Parathyroid adenoma (tissue), 2 donors: Measurements from ENCODE around the gene SNX24.
A peak's percentile ranks its signal among the peaks of the same experiment; 100 is the strongest.

Experiments used
- H2AFZ ChIP-seq: fragments of 300-600 bp; sonication (generic); one replicate; pipeline ENCODE4 v1.7.0; 2017; ENCODE audit warnings: antibody characterized with exemption, mild to moderate bottlenecking
- H3K27ac ChIP-seq: fragments of 300-600 bp; sonication (generic); one replicate; pipeline ENCODE4 v1.7.0; 2017
- H3K27me3 ChIP-seq: fragments of 300-600 bp; sonication (generic); one replicate; pipeline ENCODE4 v1.7.0; 2017; ENCODE audit warnings: low read length; ENCODE audit not compliant: control insufficient read depth, insufficient read depth
- H3K36me3 ChIP-seq: fragments of 300-600 bp; sonication (generic); one replicate; pipeline ENCODE4 v1.7.0; 2017; ENCODE audit warnings: low read length; ENCODE audit not compliant: control insufficient read depth, insufficient read depth
- H3K4me1 ChIP-seq: fragments of 300-600 bp; sonication (generic); one replicate; pipeline ENCODE4 v1.7.0; 2017; ENCODE audit warnings: control low read depth
- H3K4me2 ChIP-seq: fragments of 300-600 bp; sonication (generic); one replicate; pipeline ENCODE4 v1.7.0; 2017; ENCODE audit warnings: low read length
- H3K4me3 ChIP-seq: fragments of 300-600 bp; sonication (generic); one replicate; pipeline ENCODE4 v1.7.0; 2017; ENCODE audit warnings: low read depth, low read length
- H3K79me2 ChIP-seq: fragments of 300-600 bp; sonication (generic); one replicate; pipeline ENCODE4 v1.7.0; 2017; ENCODE audit warnings: control low read depth
- H3K9ac ChIP-seq: fragments of 300-600 bp; sonication (generic); one replicate; pipeline ENCODE4 v1.7.0; 2017; ENCODE audit warnings: mild to moderate bottlenecking
- H3K9me3 ChIP-seq: fragments of 300-600 bp; sonication (generic); one replicate; pipeline ENCODE4 v1.7.0; 2017; ENCODE audit warnings: low read length; ENCODE audit not compliant: control insufficient read depth
- CTCF ChIP-seq: fragments of 300-600 bp; sonication (generic); IDR thresholded peaks from one replicate; pipeline ENCODE4 v1.7.0; 2017; ENCODE audit warnings: antibody characterized with exemption, mild to moderate bottlenecking
- donor health status: primary hyperparathyroidism.

SNX24 gene

DNA sequence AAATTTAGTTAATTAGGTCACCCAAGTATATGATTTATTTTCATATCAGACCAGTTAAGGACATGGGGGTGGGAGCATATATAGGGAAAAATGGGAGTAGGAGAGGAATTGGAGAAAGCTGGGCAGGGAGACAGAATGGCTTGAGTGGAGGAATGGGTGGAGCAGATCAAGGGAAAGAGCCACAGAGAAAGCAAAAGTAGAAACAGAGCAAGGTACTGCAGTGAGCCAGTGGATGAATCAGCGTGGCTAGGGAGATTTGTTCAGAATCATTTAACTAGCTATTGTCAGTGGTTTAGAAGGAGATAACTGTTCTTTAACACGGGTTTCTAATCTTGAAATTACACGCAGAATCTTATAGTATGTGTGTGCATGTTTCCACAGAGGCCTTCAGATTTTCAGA is 37.4 kb downstream of the SNX24 start:
- no peak for TF ChIP-seq CTCF
- H3K79me2 ChIP-seq, result peaks cover 4% of the 10 kb centered on the region
- H2AFZ ChIP-seq, result no peak overlapping the region
- no peaks in the 10 kb centered on the region for H3K4me1 ChIP-seq
- no peak overlapping the region for H3K4me3 ChIP-seq
- H3K4me2 ChIP-seq, result no peak overlapping the region
- no peak overlapping the region for H3K9ac ChIP-seq
- H3K27ac ChIP-seq, result no peak overlapping the region
- H3K36me3 ChIP-seq, result no peaks in the 10 kb centered on the region
- no peaks in the 10 kb centered on the region for H3K27me3 ChIP-seq
- H3K9me3 ChIP-seq, result no peaks in the 10 kb centered on the region

GRCh38 chr5:122885045-122885517 is 39.7 kb downstream of the SNX24 start:
- Histone ChIP-seq H3K9me3 (no peaks in the 10 kb centered on the region), H3K4me3 (no peak overlapping the region), H3K27ac (no peak overlapping the region), H3K36me3 (no peaks in the 10 kb centered on the region), H3K4me1 (no peaks in the 10 kb centered on the region), H3K9ac (no peak overlapping the region), H3K27me3 (no peaks in the 10 kb centered on the region), H3K4me2 (no peak overlapping the region), H2AFZ (no peak overlapping the region), H3K79me2 (peaks cover 2% of the 10 kb centered on the region)
- no peak for TF ChIP-seq CTCF

DNA sequence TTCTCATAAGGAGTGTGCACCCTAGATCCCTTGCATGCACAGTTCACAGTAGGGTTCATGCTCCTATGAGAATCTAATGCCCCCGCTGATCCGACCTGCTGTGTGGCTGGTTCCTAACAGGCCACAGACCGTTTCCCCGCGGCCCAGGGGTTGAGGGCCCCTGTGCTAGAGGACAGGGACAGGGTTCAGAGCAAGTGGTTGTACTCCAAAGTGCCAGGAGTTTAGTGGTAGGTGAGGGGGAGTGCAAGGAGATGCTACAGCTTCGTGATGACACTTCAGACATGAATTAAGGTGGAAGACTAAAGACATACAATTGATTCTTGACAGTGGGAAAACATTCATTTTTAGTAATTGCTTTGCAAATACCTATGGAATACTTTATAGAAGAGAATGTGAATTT is 40.5 kb downstream of the SNX24 start:
- no peak overlapping the region for H3K4me3 ChIP-seq
- H2AFZ ChIP-seq, result no peak overlapping the region
- no peaks in the 10 kb centered on the region for H3K9me3 ChIP-seq
- no peak overlapping the region for H3K4me2 ChIP-seq
- no peak overlapping the region for H3K9ac ChIP-seq
- H3K36me3 ChIP-seq, result no peaks in the 10 kb centered on the region
- no peak overlapping the region for H3K27ac ChIP-seq
- no peak for TF ChIP-seq CTCF
- peaks cover 2% of the 10 kb centered on the region for H3K79me2 ChIP-seq
- H3K4me1 ChIP-seq, result no peaks in the 10 kb centered on the region
- no peaks in the 10 kb centered on the region for H3K27me3 ChIP-seq

- Histone ChIP-seq H3K4me3 (no peak overlapping the region), H2AFZ (no peak overlapping the region), H3K27me3 (no peaks in the 10 kb centered on the region), H3K4me2 (no peak overlapping the region), H3K27ac (no peak overlapping the region), H3K79me2 (peaks cover 9% of the 10 kb centered on the region), H3K36me3 (no peaks in the 10 kb centered on the region), H3K9ac (no peak overlapping the region), H3K4me1 (no peaks in the 10 kb centered on the region), H3K9me3 (no peaks in the 10 kb centered on the region)
- no peak for TF ChIP-seq CTCF
Measured at GRCh38 chr5:122895141-122895540, 49.7 kb downstream of the SNX24 start.

GRCh38 chr5:122896598-122897282 is 51.3 kb downstream of the SNX24 start:
- Histone ChIP-seq H3K4me3 (no peak overlapping the region), H3K4me2 (no peak overlapping the region), H2AFZ (no peak overlapping the region), H3K4me1 (no peaks in the 10 kb centered on the region), H3K27ac (no peak overlapping the region), H3K27me3 (no peaks in the 10 kb centered on the region), H3K9ac (no peak overlapping the region), H3K9me3 (no peaks in the 10 kb centered on the region), H3K79me2 (peaks cover 16% of the 10 kb centered on the region), H3K36me3 (no peaks in the 10 kb centered on the region)
- peak; percentile 58 for TF ChIP-seq CTCF
